HCT116 (cell line): ENCODE results near the gene SIX3. TPM values are rescaled to one million over a fixed set of nuclear protein-coding genes. Genes with fewer than 3 reads are reported as not detected.

Source experiments
- ATAC-seq: fragments of 200-7000 bp; cut with Tn5 transposase; 2 replicates; pipeline ENCODE4 v1.9.1; 2020; ENCODE audit warnings: mild to moderate bottlenecking, moderate library complexity
- BruUV-seq: library from RNA; stranded (reverse); fragments of 400-500 nt; replicated peaks from 2 replicates; lab custom pipeline; 2021; lab: Mats Ljungman, UMichigan
- CTCF ChIA-PET: fragments of 300-600 bp; sonication (Branson Sonifier 250); formaldehyde crosslinking; loops from one replicate; lab custom pipeline; 2021; ENCODE audit warnings: antibody characterized with exemption; lab: Charles Lee
- POLR2A ChIA-PET: fragments of 300-600, 350-600 bp; sonication (Branson Sonifier 250); formaldehyde crosslinking; loops from one replicate; lab custom pipeline; 2021; ENCODE audit warnings: antibody characterized with exemption; lab: Charles Lee
- RAD21 ChIA-PET, 2 experiments: fragments of 300-600 bp; sonication (Branson Sonifier 250); formaldehyde crosslinking; loops; one replicate each; lab custom pipeline; 2023; ENCODE audit warnings: low total read pairs in 2 of 2; ENCODE audit not compliant: uncharacterized antibody in 2 of 2, unreplicated experiment in 2 of 2, low non-redundant PET in 1 of 2; lab: Charles Lee
- DNase-seq: peaks from one replicate; pipeline ENCODE4 v3.0.0-alpha.2; 2010; ENCODE audit warnings: low read depth, low spot score
- H2AFZ ChIP-seq: fragments of 200-600 bp; shearing (Covaris generic), sonication (generic); 2 replicates; pipeline ENCODE4 v1.6.1; 2017; ENCODE audit warnings: low read depth, mixed run types, mixed read lengths, antibody characterized with exemption, low read length; ENCODE audit not compliant: poor library complexity, severe bottlenecking
- H3K27ac ChIP-seq: 2 replicates; pipeline ENCODE4 v1.5.1; 2012; ENCODE audit warnings: low read depth, low read length
- H3K27me3 ChIP-seq: fragments of 200-600 bp; sonication (generic); 2 replicates; pipeline ENCODE4 v1.6.1; 2016; ENCODE audit warnings: mixed run types, low read length, mixed read lengths; ENCODE audit not compliant: insufficient read depth
- H3K36me3 ChIP-seq, 2 experiments: fragments of 200-500 bp in 1 of 2; fragments of 200-600 bp in 1 of 2; sonication (Bioruptor generic) in 1 of 2; sonication (generic) in 1 of 2; 2 replicates each; pipeline versions ENCODE4 v1.5.1 to v1.6.1; 2014 to 2016; ENCODE audit warnings: low read length in 2 of 2, inconsistent platforms in 1 of 2, mixed read lengths in 1 of 2, mixed run types in 1 of 2; ENCODE audit not compliant: insufficient read depth in 2 of 2, control insufficient read depth in 1 of 2
- H3K4me1 ChIP-seq, 2 experiments: fragments of 200-600 bp in 1 of 2; sonication (generic) in 1 of 2; 2 replicates each; pipeline versions ENCODE4 v1.5.1 to v1.6.1; 2012 to 2017; ENCODE audit warnings: low read length in 2 of 2, inconsistent platforms in 1 of 2, mild to moderate bottlenecking in 1 of 2, mixed read lengths in 1 of 2, mixed run types in 1 of 2, moderate library complexity in 1 of 2; ENCODE audit not compliant: insufficient read depth in 2 of 2, control insufficient read depth in 1 of 2
- H3K4me2 ChIP-seq: fragments of 200-600 bp; sonication (generic); 2 replicates; pipeline ENCODE4 v1.6.1; 2017; ENCODE audit warnings: mixed run types, low read length, mixed read lengths
- H3K4me3 ChIP-seq, 2 experiments: fragments of 200-600 bp in 1 of 2; sonication (generic) in 1 of 2; replicated peaks in 1 of 2; 2 replicates each; pipeline ENCODE4 v1.5.1; 2011 to 2016; ENCODE audit warnings: low read length in 2 of 2, control low read depth in 1 of 2, low read depth in 1 of 2, mild to moderate bottlenecking in 1 of 2, mixed read lengths in 1 of 2, mixed run types in 1 of 2
- H3K79me2 ChIP-seq: fragments of 200-600 bp; sonication (generic); 2 replicates; pipeline ENCODE4 v1.6.1; 2017; ENCODE audit warnings: mild to moderate bottlenecking, mixed run types, low read length, moderate library complexity, mixed read lengths; ENCODE audit not compliant: insufficient read depth
- H3K9ac ChIP-seq: fragments of 200-600 bp; sonication (generic); 2 replicates; pipeline ENCODE4 v1.6.1; 2016; ENCODE audit warnings: low read length, mixed read lengths
- H3K9me2 ChIP-seq: fragments of 200-600 bp; sonication (generic), shearing (Covaris generic); 2 replicates; pipeline ENCODE4 v1.6.1; 2017; ENCODE audit warnings: mixed run types, mild to moderate bottlenecking, moderate library complexity; ENCODE audit not compliant: insufficient read depth
- H3K9me3 ChIP-seq, 2 experiments: fragments of 200-500 bp in 1 of 2; fragments of 200-600 bp in 1 of 2; sonication (Bioruptor generic) in 1 of 2; sonication (generic) in 1 of 2; 2 replicates each; pipeline ENCODE4 v1.6.1; 2014 to 2017; ENCODE audit warnings: low read length in 2 of 2, mixed read lengths in 2 of 2, inconsistent platforms in 1 of 2, low read depth in 1 of 2, mild to moderate bottlenecking in 1 of 2, mixed run types in 1 of 2, moderate library complexity in 1 of 2; ENCODE audit not compliant: control insufficient read depth in 1 of 2, insufficient read depth in 1 of 2
- H4K20me1 ChIP-seq: fragments of 200-600 bp; sonication (generic), shearing (Covaris generic); 2 replicates; pipeline ENCODE4 v1.6.1; 2017; ENCODE audit warnings: mixed run types, mild to moderate bottlenecking, moderate library complexity; ENCODE audit not compliant: insufficient read depth
- EZH2 ChIP-seq: fragments of 200-600 bp; sonication (generic); IDR thresholded peaks from 2 replicates; pipeline ENCODE4 v1.6.1; 2017; ENCODE audit warnings: antibody characterized with exemption, mixed run types
- SP1 ChIP-seq: IDR thresholded peaks from 2 replicates; pipeline ENCODE4 v1.6.1; 2012; ENCODE audit warnings: low read depth
- YY1 ChIP-seq: IDR thresholded peaks from 2 replicates; pipeline ENCODE4 v1.6.1; 2011; ENCODE audit warnings: low read length, low read depth, moderate library complexity, mild to moderate bottlenecking; ENCODE audit not compliant: insufficient replicate concordance; ENCODE audit errors: extremely low read depth
- ZBTB33 ChIP-seq: IDR thresholded peaks from 2 replicates; pipeline ENCODE4 v1.6.1; 2011; ENCODE audit warnings: mild to moderate bottlenecking, low read length, moderate library complexity; ENCODE audit not compliant: insufficient replicate concordance; ENCODE audit errors: extremely low read depth
- intact Hi-C: fragments of 100-400 bp; cut with micrococcal nuclease; formaldehyde crosslinking; loops from 2 replicates; pipeline ENCODE4 v1.10.0; 2022
- total RNA-seq: library from RNA; stranded (reverse); gene quantifications from one replicate; pipeline ENCODE4 v1.2.1, GENCODE V29; 2021; ENCODE audit not compliant: unreplicated experiment
- TF ChIP-seq, protein P1 (sequence below): IDR thresholded peaks from 2 replicates; pipeline ENCODE4 v1.6.1; 2012

Gene SIX3
- total RNA-seq, 1 experiment from 2014 or later: 1.2 TPM

DNA sequence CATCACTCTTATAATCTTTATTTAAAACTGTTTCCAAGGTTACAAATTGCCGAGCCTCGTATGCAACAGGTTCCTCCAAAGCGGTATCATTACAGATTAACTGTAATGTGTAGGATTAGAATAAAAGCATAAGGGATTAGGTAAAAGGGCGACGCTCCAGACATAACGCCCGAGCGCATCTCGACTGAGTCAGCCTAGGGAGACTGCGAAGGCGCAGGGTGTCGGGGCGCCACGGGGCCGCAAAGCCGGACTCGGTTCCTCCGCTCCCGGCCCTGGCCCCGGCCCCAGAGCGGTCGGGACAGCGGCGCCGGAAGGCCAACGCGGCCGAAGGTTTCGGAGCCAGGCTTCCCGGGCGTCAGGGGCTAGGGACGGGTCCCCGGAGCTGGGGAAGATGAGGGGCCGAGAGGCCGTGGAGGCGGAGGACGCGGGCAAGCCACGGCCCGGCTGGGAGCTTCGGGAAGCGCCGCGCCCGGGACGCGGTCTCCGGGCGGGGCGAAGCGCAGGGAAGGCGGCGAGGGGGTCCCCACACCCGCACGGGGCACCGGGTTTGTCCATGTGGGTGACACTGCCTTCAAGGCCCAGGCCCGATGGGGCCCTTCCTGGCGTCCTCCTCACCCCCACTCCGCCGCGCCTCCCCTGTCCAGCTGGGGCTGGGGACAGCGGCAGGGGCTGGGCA lies 12.9 kb upstream of the SIX3 start:
- intact Hi-C loops: no loop called here
- Histone ChIP-seq H3K4me1 (no peaks in the 10 kb centered on the region), H4K20me1 (no peaks in the 10 kb centered on the region), H2AFZ (no peak overlapping the region), H3K27ac (no peak overlapping the region), H3K79me2 (no peaks in the 10 kb centered on the region), H3K4me2 (no peak overlapping the region), H3K9ac (no peak overlapping the region), H3K4me3 (no peak overlapping the region), H3K9me2 (no peaks in the 10 kb centered on the region), H3K27me3 (peaks cover 12% of the 10 kb centered on the region; the same call in 1 of the 2 replicates), H3K9me3 (no peaks in the 10 kb centered on the region), H3K36me3 (no peaks in the 10 kb centered on the region)
- no peak for ATAC-seq
- no TSS peak for BruUV-seq
- DNase-seq: no peak
- POLR2A ChIA-PET: no interaction called here
- RAD21 ChIA-PET: no interaction called here
- TF ChIP-seq ZBTB33 (no peak), SP1 (no peak), EZH2 (no peak), YY1 (no peak)
- TF ChIP-seq, protein P1, sequence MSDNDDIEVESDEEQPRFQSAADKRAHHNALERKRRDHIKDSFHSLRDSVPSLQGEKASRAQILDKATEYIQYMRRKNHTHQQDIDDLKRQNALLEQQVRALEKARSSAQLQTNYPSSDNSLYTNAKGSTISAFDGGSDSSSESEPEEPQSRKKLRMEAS: no peak
- CTCF ChIA-PET: no interaction called here
